ENCODE data around the gene CADM1. TPM values are rescaled to one million over a fixed set of nuclear protein-coding genes. Genes with fewer than 3 reads are reported as not detected.

CADM1 gene
- total and polyA plus RNA-seq, 2 experiments from 2014 or later, result 16.5 to 18.0 TPM

DNA sequence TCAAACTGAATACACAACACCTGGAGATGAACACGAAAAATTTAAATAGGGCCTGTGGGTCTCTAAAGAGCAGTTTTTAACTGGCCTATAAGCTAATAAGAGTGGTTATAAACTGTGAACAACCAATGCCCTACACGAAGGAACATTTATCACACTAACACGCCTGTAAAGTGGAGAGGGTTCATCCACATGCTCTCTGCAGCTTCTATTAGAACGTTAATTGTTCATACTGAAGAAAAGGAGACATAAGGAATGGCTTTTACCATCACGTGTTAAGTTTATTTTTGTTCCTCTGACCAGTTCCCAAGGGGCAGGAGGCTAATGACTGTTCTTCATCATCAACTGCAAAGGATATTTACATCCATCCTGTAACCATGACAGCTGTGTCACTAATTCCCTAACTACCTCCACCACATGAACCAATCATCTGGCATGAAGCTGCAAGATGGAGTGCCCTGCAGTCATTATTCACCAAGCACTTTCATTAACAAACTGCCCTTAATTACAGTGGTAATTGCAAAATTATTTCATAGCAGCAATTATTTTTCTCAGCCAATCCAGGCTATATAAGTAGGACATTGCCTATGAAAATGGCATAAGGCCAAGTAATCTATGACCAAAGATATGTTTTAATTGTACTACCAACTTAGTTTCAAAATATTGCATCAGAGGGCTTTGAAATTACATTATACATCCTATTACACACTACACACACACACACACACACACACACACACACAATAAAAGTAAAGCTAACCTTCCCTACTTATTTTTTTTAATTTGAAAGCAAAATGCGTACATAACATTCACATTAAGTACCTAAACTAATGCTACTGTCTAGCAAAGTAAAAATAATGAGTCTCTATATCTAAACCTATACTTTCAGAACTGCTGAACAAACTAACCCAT is 186.7 kb downstream of the CADM1 start (continued):
- TF ChIP-seq, protein P1, sequence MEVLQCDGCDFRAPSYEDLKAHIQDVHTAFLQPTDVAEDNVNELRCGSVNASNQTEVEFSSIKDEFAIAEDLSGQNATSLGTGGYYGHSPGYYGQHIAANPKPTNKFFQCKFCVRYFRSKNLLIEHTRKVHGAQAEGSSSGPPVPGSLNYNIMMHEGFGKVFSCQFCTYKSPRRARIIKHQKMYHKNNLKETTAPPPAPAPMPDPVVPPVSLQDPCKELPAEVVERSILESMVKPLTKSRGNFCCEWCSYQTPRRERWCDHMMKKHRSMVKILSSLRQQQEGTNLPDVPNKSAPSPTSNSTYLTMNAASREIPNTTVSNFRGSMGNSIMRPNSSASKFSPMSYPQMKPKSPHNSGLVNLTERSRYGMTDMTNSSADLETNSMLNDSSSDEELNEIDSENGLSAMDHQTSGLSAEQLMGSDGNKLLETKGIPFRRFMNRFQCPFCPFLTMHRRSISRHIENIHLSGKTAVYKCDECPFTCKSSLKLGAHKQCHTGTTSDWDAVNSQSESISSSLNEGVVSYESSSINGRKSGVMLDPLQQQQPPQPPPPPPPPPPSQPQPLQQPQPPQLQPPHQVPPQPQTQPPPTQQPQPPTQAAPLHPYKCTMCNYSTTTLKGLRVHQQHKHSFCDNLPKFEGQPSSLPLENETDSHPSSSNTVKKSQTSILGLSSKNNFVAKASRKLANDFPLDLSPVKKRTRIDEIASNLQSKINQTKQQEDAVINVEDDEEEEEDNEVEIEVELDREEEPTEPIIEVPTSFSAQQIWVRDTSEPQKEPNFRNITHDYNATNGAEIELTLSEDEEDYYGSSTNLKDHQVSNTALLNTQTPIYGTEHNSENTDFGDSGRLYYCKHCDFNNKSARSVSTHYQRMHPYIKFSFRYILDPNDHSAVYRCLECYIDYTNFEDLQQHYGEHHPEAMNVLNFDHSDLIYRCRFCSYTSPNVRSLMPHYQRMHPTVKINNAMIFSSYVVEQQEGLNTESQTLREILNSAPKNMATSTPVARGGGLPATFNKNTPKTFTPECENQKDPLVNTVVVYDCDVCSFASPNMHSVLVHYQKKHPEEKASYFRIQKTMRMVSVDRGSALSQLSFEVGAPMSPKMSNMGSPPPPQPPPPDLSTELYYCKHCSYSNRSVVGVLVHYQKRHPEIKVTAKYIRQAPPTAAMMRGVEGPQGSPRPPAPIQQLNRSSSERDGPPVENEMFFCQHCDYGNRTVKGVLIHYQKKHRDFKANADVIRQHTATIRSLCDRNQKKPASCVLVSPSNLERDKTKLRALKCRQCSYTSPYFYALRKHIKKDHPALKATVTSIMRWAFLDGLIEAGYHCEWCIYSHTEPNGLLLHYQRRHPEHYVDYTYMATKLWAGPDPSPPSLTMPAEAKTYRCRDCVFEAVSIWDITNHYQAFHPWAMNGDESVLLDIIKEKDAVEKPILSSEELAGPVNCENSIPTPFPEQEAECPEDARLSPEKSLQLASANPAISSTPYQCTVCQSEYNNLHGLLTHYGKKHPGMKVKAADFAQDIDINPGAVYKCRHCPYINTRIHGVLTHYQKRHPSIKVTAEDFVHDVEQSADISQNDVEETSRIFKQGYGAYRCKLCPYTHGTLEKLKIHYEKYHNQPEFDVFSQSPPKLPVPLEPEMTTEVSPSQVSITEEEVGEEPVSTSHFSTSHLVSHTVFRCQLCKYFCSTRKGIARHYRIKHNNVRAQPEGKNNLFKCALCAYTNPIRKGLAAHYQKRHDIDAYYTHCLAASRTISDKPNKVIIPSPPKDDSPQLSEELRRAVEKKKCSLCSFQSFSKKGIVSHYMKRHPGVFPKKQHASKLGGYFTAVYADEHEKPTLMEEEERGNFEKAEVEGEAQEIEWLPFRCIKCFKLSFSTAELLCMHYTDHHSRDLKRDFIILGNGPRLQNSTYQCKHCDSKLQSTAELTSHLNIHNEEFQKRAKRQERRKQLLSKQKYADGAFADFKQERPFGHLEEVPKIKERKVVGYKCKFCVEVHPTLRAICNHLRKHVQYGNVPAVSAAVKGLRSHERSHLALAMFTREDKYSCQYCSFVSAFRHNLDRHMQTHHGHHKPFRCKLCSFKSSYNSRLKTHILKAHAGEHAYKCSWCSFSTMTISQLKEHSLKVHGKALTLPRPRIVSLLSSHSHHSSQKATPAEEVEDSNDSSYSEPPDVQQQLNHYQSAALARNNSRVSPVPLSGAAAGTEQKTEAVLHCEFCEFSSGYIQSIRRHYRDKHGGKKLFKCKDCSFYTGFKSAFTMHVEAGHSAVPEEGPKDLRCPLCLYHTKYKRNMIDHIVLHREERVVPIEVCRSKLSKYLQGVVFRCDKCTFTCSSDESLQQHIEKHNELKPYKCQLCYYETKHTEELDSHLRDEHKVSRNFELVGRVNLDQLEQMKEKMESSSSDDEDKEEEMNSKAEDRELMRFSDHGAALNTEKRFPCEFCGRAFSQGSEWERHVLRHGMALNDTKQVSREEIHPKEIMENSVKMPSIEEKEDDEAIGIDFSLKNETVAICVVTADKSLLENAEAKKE (CRISPR knock-in tag; IDR thresholded peaks at IDR 0.05), result no peak
- no peak for TF ChIP-seq POLR2AphosphoS5 (IDR thresholded peaks at IDR 0.05; ENCODE audit: low read depth)

DNA sequence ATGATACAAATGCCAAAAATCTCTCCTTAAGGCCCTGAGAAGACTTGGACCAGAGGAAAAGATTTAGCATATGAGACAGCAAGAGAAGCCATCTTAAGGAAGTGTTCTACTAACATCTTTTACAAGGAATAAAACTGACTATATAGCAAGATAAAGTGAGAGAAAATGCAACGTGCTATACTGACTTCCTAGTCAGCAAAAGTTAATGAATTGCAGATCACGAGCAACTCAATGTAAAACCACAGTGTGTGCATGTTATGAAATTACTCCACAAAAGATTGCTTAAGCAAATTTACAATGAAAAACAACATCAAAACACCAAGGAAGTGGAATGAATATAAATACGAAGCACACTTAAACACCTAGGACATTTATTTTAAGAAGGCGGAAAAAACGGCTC is 187.5 kb downstream of the CADM1 start:
- TF ChIP-seq ZNF114 (CRISPR knock-in tag; IDR thresholded peaks at IDR 0.05), result no peak
- no peak for TF ChIP-seq CREB1 (CRISPR knock-in tag; IDR thresholded peaks at IDR 0.05; ENCODE audit: low read depth)
- TF ChIP-seq EZH2phosphoT487 (IDR thresholded peaks at IDR 0.05; ENCODE audit: unreplicated experiment), result no peak
- TF ChIP-seq STAT1 (IDR thresholded peaks at IDR 0.05; ENCODE audit: unreplicated experiment), result no peak
- no peaks in the 10 kb centered on the region for H3K36me3 ChIP-seq (ENCODE audit: insufficient read depth)
- no peak overlapping the region for H3K27ac ChIP-seq (ENCODE audit: low read depth)
- no peaks in the 10 kb centered on the region for H3K36me3 Mint-ChIP-seq (ENCODE audit: low read depth)
- H3F3A ChIP-seq (replicated peaks; ENCODE audit: low read depth), result no peaks in the 10 kb centered on the region
- no peaks in the 10 kb centered on the region for H3K9me3 Mint-ChIP-seq
- DNase-seq (ENCODE audit: low spot score), result no peak
- H3K27me3 ChIP-seq (ENCODE audit: insufficient read depth), result no peaks in the 10 kb centered on the region
- H3K79me2 ChIP-seq (replicated peaks; ENCODE audit: insufficient read depth), result no peaks in the 10 kb centered on the region
- H3K4me1 ChIP-seq (ENCODE audit: insufficient read depth), result no peaks in the 10 kb centered on the region
- no peaks in the 10 kb centered on the region for H3K9me2 ChIP-seq (ENCODE audit: insufficient read depth)
- no peak overlapping the region for H3K27ac Mint-ChIP-seq
- no peaks in the 10 kb centered on the region for H3K4me1 Mint-ChIP-seq
- peaks cover under 1% of the 10 kb centered on the region for H3K27me3 Mint-ChIP-seq (ENCODE audit: insufficient read depth, low read depth, poor library complexity)
- H2AFZ ChIP-seq, result no peak overlapping the region
- H3K4me2 ChIP-seq, result no peak overlapping the region
- ATAC-seq, result no peak
- no peaks in the 10 kb centered on the region for H4K20me1 ChIP-seq (replicated peaks; ENCODE audit: insufficient read depth)
- H3K4me3 ChIP-seq, result no peak overlapping the region
- H3K4me3 Mint-ChIP-seq, result no peak overlapping the region
